Measurements from ENCODE around the gene ISLR2.

The ISLR2 gene

DNA sequence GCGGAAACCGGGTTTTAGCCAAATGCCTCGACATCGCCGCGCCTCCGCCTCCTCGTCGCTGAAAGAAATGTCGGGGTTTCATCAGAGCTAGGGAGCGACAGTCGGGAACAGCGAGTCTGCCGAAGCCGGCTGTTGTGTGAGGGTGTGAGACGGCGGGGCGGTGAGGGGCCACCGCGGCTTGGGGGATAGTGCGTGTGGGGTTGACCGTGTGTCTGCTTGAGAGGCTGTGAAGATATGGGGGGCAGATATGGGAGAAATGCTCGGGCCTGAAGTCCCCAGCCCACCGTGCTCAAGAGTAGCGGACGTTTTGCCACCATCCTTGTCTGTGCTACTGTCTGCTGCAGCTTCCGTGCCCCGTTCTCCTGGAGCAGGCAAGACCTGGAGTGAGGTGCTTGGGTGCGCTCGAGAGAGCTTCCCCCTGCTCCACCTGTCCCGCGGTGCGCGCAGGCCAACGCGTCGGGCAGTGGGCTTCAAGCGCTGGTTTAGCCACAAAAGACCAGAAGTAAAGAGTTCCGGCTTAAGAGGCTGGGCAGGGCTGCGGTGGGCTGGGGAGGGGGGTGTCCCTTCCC, 716 bp upstream of the ISLR2 start:
- no peak for DNase-seq

DNA sequence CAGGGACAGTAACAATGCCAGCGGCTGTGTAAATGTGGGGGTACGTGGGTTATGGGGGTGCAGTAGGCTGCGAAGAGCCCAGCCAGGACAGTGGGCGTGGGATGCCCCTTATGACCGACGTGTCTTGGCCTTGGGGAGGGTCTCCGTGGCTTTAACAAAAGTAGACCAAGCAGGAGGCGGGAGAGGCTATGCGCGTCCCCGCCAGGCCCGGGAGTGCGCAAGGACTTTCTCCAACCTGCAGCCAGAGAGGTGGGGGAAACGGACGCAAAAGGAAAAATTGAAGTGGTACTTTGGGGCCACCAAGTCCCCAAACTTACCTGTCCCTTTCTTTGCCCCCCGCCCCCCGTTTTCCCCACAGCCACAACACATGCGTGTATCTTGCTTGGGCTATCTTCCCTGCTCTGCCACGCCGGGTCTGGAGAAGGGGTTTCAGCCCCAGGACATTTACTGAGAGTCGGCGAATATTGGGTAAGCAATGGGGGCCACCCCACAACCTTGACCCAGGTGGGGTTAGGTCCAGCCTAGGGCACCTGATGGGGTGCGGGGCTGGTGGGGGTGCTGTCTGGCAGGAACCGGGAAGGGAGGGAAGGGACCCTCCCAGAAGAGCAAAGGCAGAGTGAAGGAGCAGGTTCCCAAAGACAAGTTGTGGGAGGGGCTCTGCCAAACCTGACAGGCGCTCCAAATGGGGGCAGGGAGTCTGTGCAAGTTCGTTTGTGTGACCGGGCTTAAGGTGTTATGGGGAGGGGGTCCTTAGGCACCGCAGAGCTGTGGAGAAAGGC, 652 bp downstream of the ISLR2 start:
- DNase-seq, result no peak

GRCh38 chr15:74131628-74132413, 1.4 kb downstream of the ISLR2 start:
- DNase-seq, result no peak

GRCh38 chr15:74132681-74133651, 2.6 kb downstream of the ISLR2 start:
- no peak for DNase-seq

DNA sequence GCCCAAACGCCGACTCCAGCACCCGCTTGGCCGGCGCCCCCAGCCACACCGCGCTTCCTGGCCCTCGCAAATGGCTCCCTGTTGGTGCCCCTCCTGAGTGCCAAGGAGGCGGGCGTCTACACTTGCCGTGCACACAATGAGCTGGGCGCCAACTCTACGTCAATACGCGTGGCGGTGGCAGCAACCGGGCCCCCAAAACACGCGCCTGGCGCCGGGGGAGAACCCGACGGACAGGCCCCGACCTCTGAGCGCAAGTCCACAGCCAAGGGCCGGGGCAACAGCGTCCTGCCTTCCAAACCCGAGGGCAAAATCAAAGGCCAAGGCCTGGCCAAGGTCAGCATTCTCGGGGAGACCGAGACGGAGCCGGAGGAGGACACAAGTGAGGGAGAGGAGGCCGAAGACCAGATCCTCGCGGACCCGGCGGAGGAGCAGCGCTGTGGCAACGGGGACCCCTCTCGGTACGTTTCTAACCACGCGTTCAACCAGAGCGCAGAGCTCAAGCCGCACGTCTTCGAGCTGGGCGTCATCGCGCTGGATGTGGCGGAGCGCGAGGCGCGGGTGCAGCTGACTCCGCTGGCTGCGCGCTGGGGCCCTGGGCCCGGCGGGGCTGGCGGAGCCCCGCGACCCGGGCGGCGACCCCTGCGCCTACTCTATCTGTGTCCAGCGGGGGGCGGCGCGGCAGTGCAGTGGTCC, 3.5 kb downstream of the ISLR2 start:
- no peak for DNase-seq

GRCh38 chr15:74134387-74135027, 4.1 kb downstream of the ISLR2 start:
- DNase-seq, result no peak

GRCh38 chr15:74135041-74135565, 4.7 kb downstream of the ISLR2 start:
- DNase-seq, result no peak

GRCh38 chr15:74136540-74136813, 6.1 kb downstream of the ISLR2 start:
- DNase-seq, result no peak

GRCh38 chr15:74136814-74137536, 6.6 kb downstream of the ISLR2 start:
- DNase-seq, result no peak

DNA sequence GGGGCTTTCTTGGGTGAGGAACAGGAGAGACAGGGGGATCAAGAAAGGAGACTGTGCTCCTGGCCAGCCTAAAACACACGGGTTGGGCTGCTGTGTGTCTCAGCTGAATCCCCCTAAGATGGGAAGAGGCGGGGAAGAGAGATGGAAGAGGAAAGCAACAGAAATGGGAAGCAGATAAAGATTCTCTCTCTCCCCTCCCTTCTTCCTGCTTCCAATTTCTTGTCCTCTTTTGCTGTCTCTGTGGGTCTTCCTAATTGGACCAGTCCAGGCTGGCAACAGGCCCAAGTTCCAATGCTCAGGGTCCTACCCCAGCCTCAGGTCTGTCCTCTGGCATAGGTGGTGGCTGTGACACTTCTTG, 7.1 kb downstream of the ISLR2 start:
- DNase-seq, result no peak

GRCh38 chr15:74138642-74139041, 8.3 kb downstream of the ISLR2 start:
- no peak for DNase-seq

DNA sequence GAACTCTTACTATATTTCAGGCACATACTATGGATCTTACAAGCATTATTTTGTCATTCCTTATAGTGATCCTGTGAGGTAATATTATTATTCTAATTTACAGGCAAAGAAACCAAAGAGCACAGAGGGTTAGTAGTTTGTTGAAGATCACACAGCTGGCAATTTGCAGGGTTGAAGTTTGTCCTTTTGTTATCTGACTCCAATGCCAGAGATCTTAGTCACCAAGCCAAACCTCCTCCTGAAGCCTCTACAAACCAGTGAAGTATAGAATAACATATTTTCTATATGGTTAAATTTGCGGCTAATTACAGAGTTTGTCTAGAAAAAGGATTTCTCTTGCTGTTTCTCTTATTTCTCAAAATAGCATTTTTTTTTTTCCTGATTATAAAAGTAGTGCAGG, 11.2 kb downstream of the ISLR2 start:
- DNase-seq, result no peak

DNA sequence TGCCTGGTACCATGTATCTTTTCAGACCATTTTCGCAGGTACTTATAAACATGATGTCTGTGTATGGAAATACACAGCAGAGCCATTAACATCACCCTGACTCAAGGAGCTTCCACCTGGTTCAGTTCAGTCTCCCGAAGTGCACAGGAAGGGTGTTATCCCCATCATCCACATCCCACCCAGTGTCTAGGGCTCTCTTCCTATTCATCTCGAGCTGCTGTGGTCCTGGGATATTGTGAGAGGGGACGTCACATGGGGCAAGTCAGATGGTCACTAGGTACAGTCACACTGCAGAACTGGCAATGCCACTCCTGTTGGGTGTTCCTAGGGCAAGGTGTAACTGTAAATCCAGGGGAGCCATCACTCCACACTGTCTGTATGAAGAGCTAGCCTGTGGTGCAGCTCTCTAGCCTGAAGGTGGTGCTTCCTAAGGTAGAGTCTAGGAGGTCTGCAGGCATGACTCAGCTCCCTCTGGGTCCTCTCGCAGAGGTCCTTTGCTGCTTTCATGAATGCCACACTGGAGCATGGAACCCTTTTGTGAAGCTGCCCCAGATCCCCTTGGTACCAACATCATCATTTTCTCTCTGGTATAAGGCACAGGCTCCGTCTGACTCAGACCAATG, 13.9 kb downstream of the ISLR2 start:
- no peak for DNase-seq

- DNase-seq, result no peak
These were observed 16.0 kb downstream of the ISLR2 start for GRCh38 chr15:74146277-74146800.

GRCh38 chr15:74147051-74147450, 16.7 kb downstream of the ISLR2 start:
- DNase-seq, result no peak

GRCh38 chr15:74155766-74156417, 25.5 kb downstream of the ISLR2 start:
- no peak for DNase-seq

- DNase-seq, result no peak
These were observed 26.5 kb downstream of the ISLR2 start for GRCh38 chr15:74156678-74157411.

- DNase-seq, result no peak
These were observed 27.8 kb downstream of the ISLR2 start for GRCh38 chr15:74157868-74158827.
